ENCODE measurements around the gene ATP11C.

- TF ChIP-seq CTCF (IDR thresholded peaks at IDR 0.05) = no peak
- TF ChIP-seq POLR2AphosphoS5 (IDR thresholded peaks at IDR 0.05) = no peak
- no peak for TF ChIP-seq POLR2A (IDR thresholded peaks at IDR 0.05)
- no peak for TF ChIP-seq EP300 (IDR thresholded peaks at IDR 0.05)
These were observed 51.7 kb downstream of the ATP11C start for GRCh38 chrX:139881130-139881529.

Measured in sigmoid colon (tissue), 4 donors.